IMR-90 (cell line): ENCODE results near the gene PLXNC1. TPM values are rescaled to one million over a fixed set of nuclear protein-coding genes. Genes with fewer than 3 reads are reported as not detected.

Experiments
- ATAC-seq: fragments of 200-7000 bp; cut with Tn5 transposase; 2 replicates; pipeline ENCODE4 v1.9.1; 2020; ENCODE audit warnings: low read depth, mild to moderate bottlenecking, moderate library complexity
- BruUV-seq: library from RNA; stranded (reverse); fragments of 400-500 nt; replicated peaks from 2 replicates; lab custom pipeline; 2021; lab: Mats Ljungman, UMichigan
- CTCF ChIA-PET: fragments of 300-600 bp; formaldehyde crosslinking; extraction: SDS; loops from one replicate; lab custom pipeline; 2021; ENCODE audit warnings: antibody characterized with exemption; lab: Yijun Ruan, JAX
- POLR2A ChIA-PET: fragments of 300-600 bp; sonication (Branson Sonifier 250); formaldehyde crosslinking; loops from one replicate; lab custom pipeline; 2022; ENCODE audit warnings: antibody characterized with exemption; ENCODE audit not compliant: unreplicated experiment; lab: Charles Lee
- DNase-seq: peaks from one replicate; pipeline ENCODE4 v3.0.0; 2013
- H2AFZ ChIP-seq: replicated peaks from 2 replicates; pipeline ENCODE3; 2013; ENCODE audit warnings: low read length, mild to moderate bottlenecking; ENCODE audit not compliant: poor library complexity
- H2AK5ac ChIP-seq: 2 replicates; pipeline ENCODE4 v1.6.1; 2013; ENCODE audit warnings: low read depth, low read length, inconsistent platforms
- H2AK9ac ChIP-seq: replicated peaks from 2 replicates; pipeline ENCODE3; 2013; ENCODE audit warnings: mild to moderate bottlenecking, low read depth, low read length, moderate library complexity; ENCODE audit not compliant: poor library complexity
- H2BK120ac ChIP-seq: 2 replicates; pipeline ENCODE4 v1.6.1; 2013; ENCODE audit warnings: low read depth, low read length, inconsistent platforms
- H2BK15ac ChIP-seq: 3 replicates; pipeline ENCODE4 v1.6.1; 2013; ENCODE audit warnings: low read depth, low read length, inconsistent platforms
- H2BK20ac ChIP-seq: 2 replicates; pipeline ENCODE4 v1.6.1; 2013; ENCODE audit warnings: low read depth, mild to moderate bottlenecking, inconsistent platforms, low read length, moderate library complexity
- H2BK5ac ChIP-seq: 2 replicates; pipeline ENCODE4 v1.6.1; 2013; ENCODE audit warnings: mild to moderate bottlenecking, low read depth, low read length, inconsistent platforms; ENCODE audit not compliant: poor library complexity, severe bottlenecking
- H3K14ac ChIP-seq: replicated peaks from 2 replicates; pipeline ENCODE4 v1.6.1; 2013; ENCODE audit warnings: low read depth, low read length, inconsistent platforms
- H3K18ac ChIP-seq: 2 replicates; pipeline ENCODE4 v1.6.1; 2013; ENCODE audit warnings: low read depth, low read length, control low read depth
- H3K23ac ChIP-seq: 2 replicates; pipeline ENCODE4 v1.6.1; 2013; ENCODE audit warnings: low read depth, low read length, inconsistent platforms
- H3K27ac ChIP-seq: 2 replicates; pipeline ENCODE4 v1.5.1; 2013; ENCODE audit warnings: mild to moderate bottlenecking, control low read depth, low read length; ENCODE audit not compliant: insufficient read depth
- H3K27me3 ChIP-seq: 2 replicates; pipeline ENCODE4 v1.6.1; 2013; ENCODE audit warnings: low read length; ENCODE audit not compliant: control insufficient read depth, insufficient read depth
- H3K36me3 ChIP-seq: 2 replicates; pipeline ENCODE4 v1.6.1; 2013; ENCODE audit warnings: low read length, mixed read lengths; ENCODE audit not compliant: control insufficient read depth, insufficient read depth
- H3K4ac ChIP-seq: 2 replicates; pipeline ENCODE4 v1.6.1; 2013; ENCODE audit warnings: low read depth, low read length, inconsistent platforms
- H3K4me1 ChIP-seq: 2 replicates; pipeline ENCODE4 v1.6.1; 2013; ENCODE audit warnings: low read length, mixed read lengths; ENCODE audit not compliant: control insufficient read depth, insufficient read depth
- H3K4me2 ChIP-seq: 2 replicates; pipeline ENCODE4 v1.6.1; 2013; ENCODE audit warnings: low read depth, mild to moderate bottlenecking, control low read depth, low read length, moderate library complexity
- H3K4me3 ChIP-seq: 2 replicates; pipeline ENCODE4 v1.5.1; 2013; ENCODE audit warnings: low read depth, mild to moderate bottlenecking, control low read depth, low read length, moderate library complexity; ENCODE audit not compliant: insufficient read depth
- H3K56ac ChIP-seq: 2 replicates; pipeline ENCODE4 v1.6.1; 2013; ENCODE audit warnings: low read length, inconsistent platforms; ENCODE audit not compliant: insufficient read depth; ENCODE audit errors: extremely low read depth
- H3K79me1 ChIP-seq, 2 experiments: 2 replicates each; pipeline ENCODE4 v1.6.1; 2013; ENCODE audit warnings: low read length in 2 of 2, inconsistent platforms in 1 of 2, low read depth in 1 of 2
- H3K9ac ChIP-seq: 2 replicates; pipeline ENCODE4 v1.6.1; 2013; ENCODE audit warnings: low read depth, low read length, control low read depth
- H3K9me1 ChIP-seq: 2 replicates; pipeline ENCODE4 v1.6.1; 2013; ENCODE audit warnings: low read length, inconsistent platforms; ENCODE audit not compliant: insufficient read depth
- H3K9me3 ChIP-seq: 2 replicates; pipeline ENCODE4 v1.6.1; 2013; ENCODE audit warnings: low read length; ENCODE audit not compliant: control insufficient read depth, insufficient read depth
- H4K20me1 ChIP-seq: 2 replicates; pipeline ENCODE4 v1.6.1; 2013; ENCODE audit warnings: low read length, inconsistent platforms; ENCODE audit not compliant: insufficient read depth
- H4K5ac ChIP-seq: 2 replicates; pipeline ENCODE4 v1.6.1; 2013; ENCODE audit warnings: mild to moderate bottlenecking, low read depth, low read length, control low read depth
- H4K8ac ChIP-seq, 2 experiments: 2 replicates each; pipeline ENCODE4 v1.6.1; 2013; ENCODE audit warnings: low read depth in 2 of 2, low read length in 2 of 2, control low read depth in 1 of 2, inconsistent platforms in 1 of 2
- H4K91ac ChIP-seq: 2 replicates; pipeline ENCODE4 v1.6.1; 2013; ENCODE audit warnings: low read depth, low read length, inconsistent platforms; ENCODE audit not compliant: insufficient read depth
- BHLHE40 ChIP-seq: fragments of 150-350 bp; IDR thresholded peaks from 2 replicates; pipeline ENCODE4 v1.6.1; 2016; ENCODE audit warnings: mild to moderate bottlenecking, low read depth, low read length
- CEBPB ChIP-seq: IDR thresholded peaks from 2 replicates; pipeline ENCODE4 v1.6.1; 2012; ENCODE audit warnings: low read depth, low read length, improper control_type of control experiment
- CHD1 ChIP-seq: IDR thresholded peaks from 2 replicates; pipeline ENCODE4 v1.6.1; 2012; ENCODE audit warnings: low read depth, low read length, improper control_type of control experiment
- FOS ChIP-seq: fragments of 150-350 bp; IDR thresholded peaks from 2 replicates; pipeline ENCODE4 v1.6.1; 2016; ENCODE audit warnings: low read depth, low read length
- MAZ ChIP-seq: IDR thresholded peaks from 2 replicates; pipeline ENCODE4 v1.6.1; 2012; ENCODE audit warnings: low read depth, mild to moderate bottlenecking, low read length, improper control_type of control experiment, moderate library complexity, borderline replicate concordance
- POLR2A ChIP-seq: IDR thresholded peaks from 2 replicates; pipeline ENCODE4 v1.6.1; 2012; ENCODE audit warnings: mild to moderate bottlenecking, low read depth, low read length
- RAD21 ChIP-seq: IDR thresholded peaks from 2 replicates; pipeline ENCODE4 v1.6.1; 2012; ENCODE audit warnings: low read length, improper control_type of control experiment
- RCOR1 ChIP-seq: IDR thresholded peaks from 2 replicates; pipeline ENCODE4 v1.6.1; 2012; ENCODE audit warnings: mild to moderate bottlenecking, low read length, improper control_type of control experiment; ENCODE audit not compliant: insufficient replicate concordance
- SMC3 ChIP-seq: fragments of 150-350 bp; IDR thresholded peaks from 2 replicates; pipeline ENCODE4 v1.6.1; 2016; ENCODE audit warnings: low read depth, mild to moderate bottlenecking, antibody characterized with exemption, low read length, moderate library complexity
- USF2 ChIP-seq: fragments of 150-350 bp; IDR thresholded peaks from 2 replicates; pipeline ENCODE4 v1.6.1; 2017; ENCODE audit warnings: mild to moderate bottlenecking, antibody characterized with exemption, low read length, low read depth
- WGBS, 2 experiments: methylation state at CpG; one replicate each; pipeline versions ENCODE4 v1.1.5 to v1.1.7; 2013; ENCODE audit warnings: missing lambda C conversion rate in 2 of 2; ENCODE audit not compliant: insufficient read length in 1 of 2; ENCODE audit errors: extremely low coverage in 2 of 2; 5-methylcytosine and 5-hydroxymethylcytosine counted together
- dilution Hi-C: fragments of 300-500 bp; cut with HindIII; formaldehyde crosslinking; loops from one replicate; pipeline ENCODE4 v1.14.3; 2018; ENCODE audit warnings: low sequenced_read_pairs; ENCODE audit not compliant: unreplicated experiment
- in situ Hi-C: fragments of 300-500 bp; cut with MboI; formaldehyde crosslinking; loops from 3 replicates; pipeline ENCODE4 v1.14.3; 2019; ENCODE audit warnings: low sequenced_read_pairs, inconsistent platforms, mixed read lengths
- intact Hi-C: fragments of 100-400 bp; cut with micrococcal nuclease; formaldehyde crosslinking; loops from 2 replicates; pipeline ENCODE4 v1.10.0; 2022
- polyA plus RNA-seq, 3 experiments: library from polyadenylated mRNA; depleted of rRNA; stranded (reverse); fragments of >200 nt; gene quantifications; 2 replicates each; pipeline ENCODE4 v1.2.3, GENCODE V29; 2012; ENCODE audit warnings: low replicate concordance in 1 of 3
- total RNA-seq: library from RNA; depleted of rRNA; stranded (reverse); fragments of >200 nt; gene quantifications from 2 replicates; pipeline ENCODE4 v1.2.3, GENCODE V29; 2012
- TF ChIP-seq, protein P1 (sequence below): fragments of 150-350 bp; IDR thresholded peaks from 2 replicates; pipeline ENCODE4 v1.6.1; 2016; ENCODE audit warnings: low read depth, mild to moderate bottlenecking, low read length, moderate library complexity, borderline replicate concordance
- TF ChIP-seq, protein P2 (sequence below): conservative IDR thresholded peaks from 2 replicates; pipeline ENCODE4 v1.5.1; 2012; ENCODE audit warnings: mild to moderate bottlenecking, low read depth, low read length, improper control_type of control experiment

Gene PLXNC1
- total and polyA plus RNA-seq, 2 of the 4 experiments (the other 2 are of a cell fraction) = 1.0 to 1.6 TPM

DNA sequence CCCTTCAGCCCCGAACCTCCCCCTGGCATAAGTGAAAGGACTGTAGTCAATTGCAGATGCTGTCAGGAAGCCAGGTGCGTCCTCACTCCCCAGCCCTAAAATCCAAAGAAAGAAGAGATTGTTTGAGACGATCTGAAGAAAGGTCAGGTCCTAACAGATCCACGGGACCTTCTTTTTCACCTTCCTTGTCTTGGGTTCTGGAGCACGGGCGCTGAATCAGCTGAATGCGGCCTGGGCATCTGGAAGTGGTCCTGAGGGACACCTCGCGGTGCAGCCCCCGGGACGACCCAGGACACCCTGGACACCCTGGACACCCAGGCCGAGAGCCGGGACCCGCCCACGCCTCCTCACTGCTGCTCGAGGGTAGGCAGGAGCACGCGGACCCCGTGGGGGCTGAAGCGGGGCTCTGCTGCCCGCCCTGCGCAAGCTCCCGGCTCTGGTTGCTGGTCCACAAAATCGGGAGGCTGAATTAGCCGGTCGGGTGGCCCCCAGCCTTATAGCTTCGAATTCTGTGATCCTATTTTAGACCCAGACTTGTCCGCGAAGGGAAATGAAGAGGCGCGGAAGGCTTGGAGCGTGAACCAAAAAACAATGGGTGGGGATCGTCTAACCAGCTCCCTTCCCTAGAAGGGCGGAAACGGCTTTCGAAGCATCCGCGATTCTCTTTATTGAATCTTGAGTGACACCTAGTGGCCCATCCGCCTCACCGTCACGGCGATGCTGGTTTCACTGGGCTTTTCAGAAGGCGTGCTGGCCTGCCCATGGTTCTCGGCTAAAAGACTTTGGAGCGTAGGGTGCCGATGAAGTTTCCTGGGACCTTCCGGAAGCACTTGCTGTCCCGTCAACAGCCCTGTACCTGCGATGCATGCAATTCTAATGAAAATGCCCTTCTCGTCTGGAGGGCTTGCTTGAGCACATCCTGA lies 46.4 kb upstream of the PLXNC1 start:
- H4K8ac ChIP-seq = peak overlapping the region; percentile 34 to 80
- peak overlapping the region; percentile 53 for H3K4me3 ChIP-seq
- H3K14ac ChIP-seq = peak overlapping the region; percentile 67
- peak overlapping the region; percentile 57; the same call in 1 of the 2 replicates for H2AK5ac ChIP-seq
- peak overlapping the region; percentile 57; the same call in 1 of the 2 replicates for H3K23ac ChIP-seq
- peak overlapping the region; percentile 6 for H2AK9ac ChIP-seq
- peaks cover 10% of the 10 kb centered on the region for H3K9me1 ChIP-seq
- H2BK5ac ChIP-seq = no peak overlapping the region
- no peak overlapping the region; the same call in 1 of the 2 replicates for H3K18ac ChIP-seq
- ChIA-PET POLR2A (interaction anchor here (0.5 kb wide), 1 partner anchor 511 kb away, joined by 3 read pairs; no protein-coding TSS in a partner anchor), CTCF (interaction anchor here (0.6 to 4.6 kb wide), 31 partner anchors 10 to 1115 kb away, joined by 3 to 46 read pairs (median 4); no protein-coding TSS in a partner anchor)
- H3K79me1 ChIP-seq = peaks cover 4 to 12% of the 10 kb centered on the region in 2 experiments; a peak in 3 of 4 replicates
- H3K56ac ChIP-seq = peak overlapping the region; percentile 64
- no TSS peak for BruUV-seq
- H2BK20ac ChIP-seq = peak overlapping the region; percentile 58; the same call in 1 of the 2 replicates
- peaks cover 10% of the 10 kb centered on the region for H3K4me1 ChIP-seq
- 7% methylated on average over 18 of the region's 50 CpGs; no CpG with 5 or more reads in 1 of the 2 experiments for WGBS, 2 experiments
- ATAC-seq (peak; percentile 91), DNase-seq (peak; percentile 82)
- intact Hi-C loops = loop anchor here (1.0 to 10.0 kb wide), 9 partner anchors 110 to 1117 kb away; partner anchors contain the start of gene CRADD
- peak overlapping the region; percentile 8; the same call in 2 of the 3 replicates for H2BK15ac ChIP-seq
- H3K27me3 ChIP-seq = no peaks in the 10 kb centered on the region
- H4K91ac ChIP-seq = peak overlapping the region; percentile 64
- dilution Hi-C loops = no loop called here
- H2AFZ ChIP-seq = peak overlapping the region; percentile 93
- peak overlapping the region; percentile 81 for H3K4ac ChIP-seq
- H4K20me1 ChIP-seq = no peaks in the 10 kb centered on the region
- no peaks in the 10 kb centered on the region for H3K9me3 ChIP-seq
- H3K4me2 ChIP-seq = peak overlapping the region; percentile 85
- in situ Hi-C loops = loop anchor here (5.0 to 25.0 kb wide), 4 partner anchors 335 to 1115 kb away; no protein-coding TSS in a partner anchor
- H3K27ac ChIP-seq = peak overlapping the region; percentile 27
- peak overlapping the region; percentile 57 for H3K9ac ChIP-seq
- peak overlapping the region; percentile 48 for H2BK120ac ChIP-seq
- H3K36me3 ChIP-seq = no peaks in the 10 kb centered on the region
- peak overlapping the region; percentile 23; the same call in 1 of the 2 replicates for H4K5ac ChIP-seq
- no peak for TF ChIP-seq FOS
- TF ChIP-seq BHLHE40 = no peak
- TF ChIP-seq CHD1 = no peak
- no peak for TF ChIP-seq USF2
- TF ChIP-seq MAZ = peak; percentile 37; the same call in 1 of the 2 replicates
- TF ChIP-seq RCOR1 = no peak
- TF ChIP-seq, protein P1, sequence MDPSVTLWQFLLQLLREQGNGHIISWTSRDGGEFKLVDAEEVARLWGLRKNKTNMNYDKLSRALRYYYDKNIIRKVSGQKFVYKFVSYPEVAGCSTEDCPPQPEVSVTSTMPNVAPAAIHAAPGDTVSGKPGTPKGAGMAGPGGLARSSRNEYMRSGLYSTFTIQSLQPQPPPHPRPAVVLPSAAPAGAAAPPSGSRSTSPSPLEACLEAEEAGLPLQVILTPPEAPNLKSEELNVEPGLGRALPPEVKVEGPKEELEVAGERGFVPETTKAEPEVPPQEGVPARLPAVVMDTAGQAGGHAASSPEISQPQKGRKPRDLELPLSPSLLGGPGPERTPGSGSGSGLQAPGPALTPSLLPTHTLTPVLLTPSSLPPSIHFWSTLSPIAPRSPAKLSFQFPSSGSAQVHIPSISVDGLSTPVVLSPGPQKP = no peak
- no peak for TF ChIP-seq POLR2A
- peak; percentile 81 for TF ChIP-seq SMC3
- TF ChIP-seq, protein P2, sequence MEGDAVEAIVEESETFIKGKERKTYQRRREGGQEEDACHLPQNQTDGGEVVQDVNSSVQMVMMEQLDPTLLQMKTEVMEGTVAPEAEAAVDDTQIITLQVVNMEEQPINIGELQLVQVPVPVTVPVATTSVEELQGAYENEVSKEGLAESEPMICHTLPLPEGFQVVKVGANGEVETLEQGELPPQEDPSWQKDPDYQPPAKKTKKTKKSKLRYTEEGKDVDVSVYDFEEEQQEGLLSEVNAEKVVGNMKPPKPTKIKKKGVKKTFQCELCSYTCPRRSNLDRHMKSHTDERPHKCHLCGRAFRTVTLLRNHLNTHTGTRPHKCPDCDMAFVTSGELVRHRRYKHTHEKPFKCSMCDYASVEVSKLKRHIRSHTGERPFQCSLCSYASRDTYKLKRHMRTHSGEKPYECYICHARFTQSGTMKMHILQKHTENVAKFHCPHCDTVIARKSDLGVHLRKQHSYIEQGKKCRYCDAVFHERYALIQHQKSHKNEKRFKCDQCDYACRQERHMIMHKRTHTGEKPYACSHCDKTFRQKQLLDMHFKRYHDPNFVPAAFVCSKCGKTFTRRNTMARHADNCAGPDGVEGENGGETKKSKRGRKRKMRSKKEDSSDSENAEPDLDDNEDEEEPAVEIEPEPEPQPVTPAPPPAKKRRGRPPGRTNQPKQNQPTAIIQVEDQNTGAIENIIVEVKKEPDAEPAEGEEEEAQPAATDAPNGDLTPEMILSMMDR = peak; percentile 90
- TF ChIP-seq CEBPB = no peak
- peak; percentile 92 for TF ChIP-seq RAD21
